GM13977 (cell line): ENCODE measurements around the gene HS6ST3.

Experiments
- DNase-seq: peaks from one replicate; pipeline ENCODE4 v3.0.0; 2012; ENCODE audit warnings: low spot score
- in situ Hi-C: fragments of 300-500 bp; cut with MboI; formaldehyde crosslinking; loops from one replicate; pipeline ENCODE4 v1.12.0; 2022; ENCODE audit warnings: low sequenced_read_pairs, low pct_unique_long_range_greater_than_20kb, mixed read lengths, inconsistent platforms; ENCODE audit not compliant: unreplicated experiment
- TF ChIP-seq, protein P1 (sequence below): IDR thresholded peaks from 2 replicates; pipeline ENCODE4 v1.5.1; 2012; ENCODE audit warnings: mild to moderate bottlenecking, control low read depth; ENCODE audit not compliant: insufficient read depth; ENCODE audit errors: extremely low read depth, missing control alignments

HS6ST3 gene

DNA sequence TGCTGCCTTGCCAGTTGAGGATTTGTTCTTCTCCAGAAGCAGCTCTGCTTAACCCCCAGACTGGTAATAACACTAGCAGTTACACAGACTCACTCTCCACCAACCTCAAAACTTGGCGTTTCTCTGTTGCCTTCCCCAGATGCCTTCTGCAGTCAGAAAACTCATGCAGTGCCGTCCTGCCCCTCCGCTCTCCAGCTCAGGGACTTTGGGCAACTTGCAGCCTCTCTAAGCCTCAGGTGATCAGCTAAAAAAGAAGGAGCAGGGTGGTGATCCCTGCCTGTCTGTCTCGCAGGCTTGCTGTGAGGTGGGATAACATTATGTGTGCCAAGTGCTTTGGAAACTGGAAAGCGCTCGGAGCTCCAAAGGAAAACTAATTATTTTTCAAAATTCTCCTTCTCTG lies 391.6 kb downstream of the HS6ST3 start:
- TF ChIP-seq, protein P1, sequence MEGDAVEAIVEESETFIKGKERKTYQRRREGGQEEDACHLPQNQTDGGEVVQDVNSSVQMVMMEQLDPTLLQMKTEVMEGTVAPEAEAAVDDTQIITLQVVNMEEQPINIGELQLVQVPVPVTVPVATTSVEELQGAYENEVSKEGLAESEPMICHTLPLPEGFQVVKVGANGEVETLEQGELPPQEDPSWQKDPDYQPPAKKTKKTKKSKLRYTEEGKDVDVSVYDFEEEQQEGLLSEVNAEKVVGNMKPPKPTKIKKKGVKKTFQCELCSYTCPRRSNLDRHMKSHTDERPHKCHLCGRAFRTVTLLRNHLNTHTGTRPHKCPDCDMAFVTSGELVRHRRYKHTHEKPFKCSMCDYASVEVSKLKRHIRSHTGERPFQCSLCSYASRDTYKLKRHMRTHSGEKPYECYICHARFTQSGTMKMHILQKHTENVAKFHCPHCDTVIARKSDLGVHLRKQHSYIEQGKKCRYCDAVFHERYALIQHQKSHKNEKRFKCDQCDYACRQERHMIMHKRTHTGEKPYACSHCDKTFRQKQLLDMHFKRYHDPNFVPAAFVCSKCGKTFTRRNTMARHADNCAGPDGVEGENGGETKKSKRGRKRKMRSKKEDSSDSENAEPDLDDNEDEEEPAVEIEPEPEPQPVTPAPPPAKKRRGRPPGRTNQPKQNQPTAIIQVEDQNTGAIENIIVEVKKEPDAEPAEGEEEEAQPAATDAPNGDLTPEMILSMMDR: no peak
- no peak for DNase-seq
- in situ Hi-C loops: no loop called here

- in situ Hi-C loops: no loop called here
- TF ChIP-seq, protein P1: no peak
Measured at GRCh38 chr13:96490496-96490989, 400.6 kb downstream of the HS6ST3 start.

GRCh38 chr13:96491103-96491502 lies 401.2 kb downstream of the HS6ST3 start:
- no peak for DNase-seq
- in situ Hi-C loops: no loop called here
- TF ChIP-seq, protein P1: no peak

More at GRCh38 chr13:96490496-96490989, 400.6 kb downstream of the HS6ST3 start:
- no peak for DNase-seq

DNA sequence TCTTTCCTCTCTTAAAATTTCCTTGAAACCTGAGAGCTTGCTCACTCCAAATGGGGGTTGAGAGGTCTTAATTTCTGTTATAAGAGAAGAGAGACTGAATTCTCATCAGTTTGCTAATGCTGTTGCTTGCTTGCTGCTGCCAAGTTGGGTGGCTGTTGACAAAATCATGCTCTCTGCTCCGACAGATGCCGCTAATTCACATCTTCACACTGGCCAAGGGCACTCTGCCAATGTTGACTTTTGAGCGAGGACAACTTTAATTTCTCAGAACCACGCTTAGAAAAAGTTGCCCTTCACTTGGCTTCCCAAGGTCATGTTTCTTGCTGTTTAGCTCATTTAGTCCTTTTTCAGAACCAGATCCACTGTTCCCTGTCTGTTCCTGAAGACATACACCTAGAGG lies 402.9 kb downstream of the HS6ST3 start:
- in situ Hi-C loops: no loop called here
- TF ChIP-seq, protein P1: no peak
- no peak for DNase-seq

GRCh38 chr13:96499656-96500055 lies 409.7 kb downstream of the HS6ST3 start:
- in situ Hi-C loops: no loop called here
- TF ChIP-seq, protein P1: no peak

DNA sequence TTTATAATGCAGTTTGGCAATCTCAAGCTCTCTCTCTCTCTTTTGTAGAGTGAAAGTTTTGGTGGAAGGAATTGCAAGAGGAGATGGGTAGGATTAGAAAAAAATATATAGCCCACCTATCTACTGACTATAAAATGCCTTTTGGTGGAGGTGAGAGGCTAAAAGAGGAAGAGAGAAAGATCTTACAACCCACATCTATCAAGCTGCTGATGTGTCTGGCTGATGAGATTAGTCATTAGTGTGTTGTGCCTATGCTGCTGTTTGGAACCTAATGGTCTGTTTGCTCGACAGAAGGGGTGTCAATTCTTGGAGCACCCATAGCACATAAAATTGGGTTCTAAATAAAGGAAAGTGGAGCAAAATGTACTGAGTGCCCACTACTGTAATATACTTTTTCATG lies 411.0 kb downstream of the HS6ST3 start:
- in situ Hi-C loops: no loop called here
- TF ChIP-seq, protein P1: no peak
- DNase-seq: no peak

More at GRCh38 chr13:96499656-96500055, 409.7 kb downstream of the HS6ST3 start:
- no peak for DNase-seq

DNA sequence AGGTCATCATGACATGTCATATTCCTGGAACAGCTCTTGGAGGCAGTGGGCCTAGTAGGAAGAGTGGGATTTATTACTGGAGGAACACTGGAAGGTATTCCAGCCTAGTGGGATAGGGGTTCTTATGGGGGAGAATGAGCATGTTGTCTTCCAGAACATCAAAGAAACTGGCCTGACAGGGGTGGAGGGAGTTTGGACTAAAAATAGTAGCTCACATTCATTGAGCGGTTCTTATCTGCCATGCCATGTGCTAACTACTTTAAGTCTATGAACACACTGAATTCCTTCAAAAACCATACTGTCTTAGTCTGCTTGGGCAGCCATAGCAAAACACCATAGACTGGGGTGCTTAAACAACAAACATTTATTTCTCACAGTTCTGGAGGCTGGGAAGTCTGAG lies 413.6 kb downstream of the HS6ST3 start:
- TF ChIP-seq, protein P1: no peak
- in situ Hi-C loops: no loop called here
- no peak for DNase-seq
